ENCODE measurements around the gene AGAP1.

- no peak for TF ChIP-seq CTCF (IDR thresholded peaks at IDR 0.05)
- no peak for TF ChIP-seq POLR2AphosphoS5 (IDR thresholded peaks at IDR 0.05)
Measured at GRCh38 chr2:236038096-236038495, 544.3 kb downstream of the AGAP1 start.
